HFF-Myc (cell line): Measurements from ENCODE around the gene CNIH1.
"Not testable (repeated sequence)": the region's sequence is repeated elsewhere in the genome, so short reads cannot be mapped to it uniquely, and the experiment has no call there.

Source experiments
- DNase-seq: peaks from one replicate; pipeline ENCODE4 v3.0.0-alpha.2; 2011; ENCODE audit warnings: low read depth; ENCODE audit errors: extremely low read depth
- H3K4me3 ChIP-seq: replicated peaks from 2 replicates; pipeline ENCODE4 v1.5.1; 2011; ENCODE audit warnings: low read depth, mild to moderate bottlenecking, control low read depth, low read length
- CTCF ChIP-seq: IDR thresholded peaks from 2 replicates; pipeline ENCODE4 v1.5.1; 2012; ENCODE audit warnings: mild to moderate bottlenecking, low read depth, low read length, control low read depth; ENCODE audit errors: missing control alignments

CNIH1 gene

GRCh38 chr14:54470701-54471100 is 29.5 kb upstream of the CNIH1 start:
- no peak overlapping the region for H3K4me3 ChIP-seq
- no peak for DNase-seq
- no peak for TF ChIP-seq CTCF

GRCh38 chr14:54467280-54467679 is 26.1 kb upstream of the CNIH1 start:
- H3K4me3 ChIP-seq = no peak overlapping the region
- no peak for DNase-seq
- TF ChIP-seq CTCF = no peak

- TF ChIP-seq CTCF = no peak
- H3K4me3 ChIP-seq = no peak overlapping the region
- no peak for DNase-seq
Observed at GRCh38 chr14:54465654-54466053, 24.5 kb upstream of the CNIH1 start.

- DNase-seq = no peak
Observed at GRCh38 chr14:54462048-54462447, 20.9 kb upstream of the CNIH1 start.

GRCh38 chr14:54459106-54459505 is 17.9 kb upstream of the CNIH1 start:
- H3K4me3 ChIP-seq = no peak overlapping the region
- no peak for DNase-seq
- no peak for TF ChIP-seq CTCF

More at GRCh38 chr14:54462048-54462447, 20.9 kb upstream of the CNIH1 start:
- no peak for TF ChIP-seq CTCF
- no peak overlapping the region for H3K4me3 ChIP-seq

GRCh38 chr14:54458536-54458935 is 17.4 kb upstream of the CNIH1 start:
- H3K4me3 ChIP-seq, DNase-seq: not testable (repeated sequence)

GRCh38 chr14:54457609-54457996 is 16.4 kb upstream of the CNIH1 start:
- no peak for DNase-seq
- H3K4me3 ChIP-seq = no peak overlapping the region
- TF ChIP-seq CTCF = no peak

GRCh38 chr14:54456820-54457608 is 15.8 kb upstream of the CNIH1 start:
- DNase-seq, H3K4me3 ChIP-seq: not testable (repeated sequence)
